GM18867 (cell line): Measurements from ENCODE around the gene KIR2DL3.
"Not testable (repeated sequence)": the region's sequence is repeated elsewhere in the genome, so short reads cannot be mapped to it uniquely, and the experiment has no call there.

Experiments used
- ATAC-seq: cut with Tn5 transposase; IDR thresholded peaks from one replicate; pipeline ENCODE4 v1.9.1; 2021; ENCODE audit warnings: mild to moderate bottlenecking, moderate library complexity; ENCODE audit not compliant: unreplicated experiment

The KIR2DL3 gene

GRCh38 chr19:54739587-54740497 is 1.5 kb downstream of the KIR2DL3 start:
- no peak for ATAC-seq

GRCh38 chr19:54741950-54742349 is 3.6 kb downstream of the KIR2DL3 start:
- not testable (repeated sequence) for ATAC-seq

GRCh38 chr19:54744080-54744479 is 5.8 kb downstream of the KIR2DL3 start:
- not testable (repeated sequence) for ATAC-seq

- ATAC-seq: not testable (repeated sequence)
These were observed 9.5 kb downstream of the KIR2DL3 start for GRCh38 chr19:54747614-54748322.

GRCh38 chr19:54750276-54750675 is 12.0 kb downstream of the KIR2DL3 start:
- not testable (repeated sequence) for ATAC-seq

GRCh38 chr19:54756204-54757110 is 18.1 kb downstream of the KIR2DL3 start:
- ATAC-seq: not testable (repeated sequence)

- ATAC-seq: not testable (repeated sequence)
These were observed 20.3 kb downstream of the KIR2DL3 start for GRCh38 chr19:54758577-54758976.

GRCh38 chr19:54764219-54764618 is 25.9 kb downstream of the KIR2DL3 start:
- not testable (repeated sequence) for ATAC-seq

GRCh38 chr19:54766464-54766863 is 28.2 kb downstream of the KIR2DL3 start:
- ATAC-seq: not testable (repeated sequence)

GRCh38 chr19:54769646-54770045 is 31.3 kb downstream of the KIR2DL3 start, which contains the start of gene KIR2DL1:
Gene KIR2DL1, plus strand, starts transcription at chr19:54769793. Its CDS starts 58 bp downstream, at chr19:54769851.
- ATAC-seq: not testable (repeated sequence)

GRCh38 chr19:54770511-54770910 is 32.2 kb downstream of the KIR2DL3 start:
- ATAC-seq: not testable (repeated sequence)

- ATAC-seq: not testable (repeated sequence)
These were observed 33.0 kb downstream of the KIR2DL3 start for GRCh38 chr19:54771018-54771960.

GRCh38 chr19:54772666-54773065 is 34.4 kb downstream of the KIR2DL3 start:
- ATAC-seq: not testable (repeated sequence)

- not testable (repeated sequence) for ATAC-seq
These were observed 36.9 kb downstream of the KIR2DL3 start for GRCh38 chr19:54775095-54775815.

GRCh38 chr19:54775830-54776229 is 37.5 kb downstream of the KIR2DL3 start:
- not testable (repeated sequence) for ATAC-seq

GRCh38 chr19:54777851-54778250 is 39.5 kb downstream of the KIR2DL3 start:
- not testable (repeated sequence) for ATAC-seq

- ATAC-seq: not testable (repeated sequence)
These were observed 40.6 kb downstream of the KIR2DL3 start for GRCh38 chr19:54778896-54779295.

GRCh38 chr19:54782916-54783315 is 44.6 kb downstream of the KIR2DL3 start:
- not testable (repeated sequence) for ATAC-seq
